Ovary (tissue), 9 donors: Measurements from ENCODE around the gene LAMC3. TPM values are rescaled to one million over a fixed set of nuclear protein-coding genes. Genes with fewer than 3 reads are reported as not detected.

Experiments used
- DNase-seq, 5 donors: peaks; one replicate each; pipeline ENCODE4 v3.0.0-alpha.2; 2019 to 2020
- H3K27ac ChIP-seq, 2 donors: fragments of 200-600 bp; one replicate each; pipeline versions ENCODE4 v1.5.1 to v1.8.0; 2019 to 2022
- H3K27me3 ChIP-seq: fragments of 200-600 bp; one replicate; pipeline ENCODE4 v1.8.0; 2022
- H3K36me3 ChIP-seq: fragments of 200-600 bp; sonication (generic); one replicate; pipeline ENCODE4 v1.5.1; 2019
- H3K4me1 ChIP-seq: one replicate; pipeline ENCODE4 v1.8.1; 2013; ENCODE audit warnings: mild to moderate bottlenecking, moderate library complexity; ENCODE audit not compliant: insufficient read depth
- H3K4me3 ChIP-seq: fragments of 200-600 bp; sonication (generic); one replicate; pipeline ENCODE4 v1.5.1; 2017
- H3K9me3 ChIP-seq, 2 donors: fragments of 200-600 bp in 1 of 2; sonication (generic) in 1 of 2; one replicate each; pipeline versions ENCODE4 v1.5.1 to v1.8.1; 2013 to 2019; ENCODE audit warnings: mild to moderate bottlenecking in 1 of 2, moderate library complexity in 1 of 2
- CTCF ChIP-seq, 3 donors: fragments of 450-650 bp in 2 of 3; fragments of 200-600 bp in 1 of 3; IDR thresholded peaks; one replicate each; pipeline versions ENCODE4 v1.5.1 to v1.8.0; 2016 to 2022; ENCODE audit warnings: antibody characterized with exemption in 3 of 3, mild to moderate bottlenecking in 1 of 3
- EP300 ChIP-seq: sonication (generic); formaldehyde crosslinking; IDR thresholded peaks from one replicate; pipeline ENCODE4 v1.6.1; 2017; ENCODE audit warnings: antibody characterized with exemption
- POLR2A ChIP-seq: fragments of 450-650 bp; IDR thresholded peaks from one replicate; pipeline ENCODE4 v1.6.1; 2017; ENCODE audit warnings: antibody characterized with exemption, mild to moderate bottlenecking, moderate library complexity
- WGBS, 3 donors: extraction: QIAGEN DNeasy Blood & Tissue Kit in 1 of 3; methylation state at CpG; one replicate each; pipeline versions ENCODE4 v1.1.5 to v1.1.7; 2013 to 2017; 5-methylcytosine and 5-hydroxymethylcytosine counted together
- intact Hi-C, 4 donors: fragments of 100-400 bp; cut with DNase I; formaldehyde crosslinking; loops; one replicate each; pipeline versions ENCODE4 v1.11.0 to v1.15.1; 2022 to 2023
- polyA plus RNA-seq, 2 donors: library from polyadenylated mRNA; stranded (reverse); fragments of 200-250 nt in 1 of 2; fragments of 350-450 nt in 1 of 2; fragmentation: Illumina TruSeq in 1 of 2; extraction: RNeasy Lipid Tissue Mini Kit (QIAGEN cat#74804) in 1 of 2; gene quantifications; one replicate each; pipeline ENCODE4 v1.2.3, GENCODE V29; 2013 to 2014
- total RNA-seq, 7 donors: library from RNA; depleted of rRNA in 2 of 7; stranded (reverse); fragments of >200 nt in 2 of 7; fragmentation: NEBNext Ultra II Directional in 3 of 7; extraction: Animal tissue kit (Norgen Biotek cat#: 25700) in 3 of 7; gene quantifications; one replicate each; pipeline versions ENCODE4 v1.1.0 to v1.2.4, GENCODE V29; 2016 to 2023
- donor health status: DM: no; HTN: no; CAD: no; lungs with moderate emphysema.
- donor health status: DM: no; HTN: no; CAD: no.
- donor health status: Bipolar disorder and iron deficiency.
- donor health status: DM: yes; HTN: yes; CAD: no.
- donor health status: DM: no; HTN: no; CAD: no.
- donor health status: DM: yes; HTN: yes; CAD: no.

The LAMC3 gene
- total and polyA plus RNA-seq, 9 donors = 0.48 to 5.7 (median 1.8) TPM

GRCh38 chr9:131020388-131020787, 11.4 kb downstream of the LAMC3 start:
- intact Hi-C loops = no loop called here
- Histone ChIP-seq H3K4me1 (no peaks in the 10 kb centered on the region), H3K27ac (no peak overlapping the region), H3K9me3 (no peaks in the 10 kb centered on the region), H3K4me3 (no peak overlapping the region), H3K36me3 (no peaks in the 10 kb centered on the region), H3K27me3 (no peaks in the 10 kb centered on the region)
- no peak for TF ChIP-seq EP300
- no peak for TF ChIP-seq CTCF (IDR thresholded peaks at IDR 0.05)
- TF ChIP-seq POLR2A = no peak
- DNase-seq = no peak
- WGBS, 3 donors = 63 to 72% (median 71%) methylated on average over 2 of the region's 2 CpGs

GRCh38 chr9:131020862-131021261, 11.9 kb downstream of the LAMC3 start:
- H3K27ac ChIP-seq = no peak overlapping the region
- H3K27me3 ChIP-seq = no peaks in the 10 kb centered on the region

DNA sequence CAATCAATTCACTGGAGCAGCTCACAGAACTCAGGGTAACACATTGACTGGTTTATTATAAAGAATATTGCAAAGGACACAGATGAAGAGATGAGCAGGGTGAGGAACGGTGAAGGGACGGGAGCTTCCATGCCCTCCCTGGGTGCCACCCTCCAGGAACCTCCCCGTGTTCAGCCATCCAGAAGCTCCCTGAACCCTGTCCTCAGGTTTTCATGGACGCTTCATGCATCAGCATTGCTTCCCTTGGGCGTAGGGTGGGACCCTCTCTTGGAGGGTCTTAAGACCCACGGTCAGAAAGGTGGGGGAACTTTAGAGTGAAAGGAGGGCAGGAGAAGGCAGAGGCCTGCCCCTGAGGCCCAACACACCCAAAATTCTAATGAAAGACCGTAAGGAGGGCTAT, 12.8 kb downstream of the LAMC3 start:
- no peaks in the 10 kb centered on the region for H3K27me3 ChIP-seq

More at GRCh38 chr9:131020862-131021261, 11.9 kb downstream of the LAMC3 start:
- H3K36me3 ChIP-seq = no peaks in the 10 kb centered on the region
- no peaks in the 10 kb centered on the region for H3K9me3 ChIP-seq
- intact Hi-C loops = no loop called here
- WGBS, 3 donors = 61 to 62% (median 62%) methylated on average over 7 of the region's 7 CpGs
- no peaks in the 10 kb centered on the region for H3K4me1 ChIP-seq
- TF ChIP-seq EP300 = no peak
- TF ChIP-seq POLR2A = no peak
- no peak for TF ChIP-seq CTCF (IDR thresholded peaks at IDR 0.05)
- no peak for DNase-seq
- no peak overlapping the region for H3K4me3 ChIP-seq

GRCh38 chr9:131024978-131025868, 16.2 kb downstream of the LAMC3 start:
- Histone ChIP-seq H3K9me3 (no peaks in the 10 kb centered on the region), H3K27ac (no peak overlapping the region), H3K4me1 (no peaks in the 10 kb centered on the region), H3K27me3 (no peaks in the 10 kb centered on the region), H3K36me3 (no peaks in the 10 kb centered on the region), H3K4me3 (no peak overlapping the region)
- intact Hi-C loops = no loop called here
- TF ChIP-seq CTCF (IDR thresholded peaks at IDR 0.05) = no peak
- no peak for TF ChIP-seq POLR2A
- TF ChIP-seq EP300 = no peak
- WGBS, 3 donors = 77 to 78% (median 77%) methylated on average over 15 of the region's 15 CpGs
- no peak for DNase-seq

More for the DNA sequence above, 12.8 kb downstream of the LAMC3 start:
- no peaks in the 10 kb centered on the region for H3K36me3 ChIP-seq
- 91 to 96% (median 92%) methylated on average over 7 of the region's 7 CpGs for WGBS, 3 donors
- no peak overlapping the region for H3K27ac ChIP-seq
- DNase-seq = no peak
- no peak for TF ChIP-seq CTCF (IDR thresholded peaks at IDR 0.05)
- no peak for TF ChIP-seq POLR2A
- no peak for TF ChIP-seq EP300
- H3K4me3 ChIP-seq = no peak overlapping the region
- H3K4me1 ChIP-seq = no peaks in the 10 kb centered on the region
- intact Hi-C loops = no loop called here
- H3K9me3 ChIP-seq = no peaks in the 10 kb centered on the region
